Natural killer cell (primary cell): Measurements from ENCODE around the gene SLC24A3. TPM values are rescaled to one million over a fixed set of nuclear protein-coding genes. Genes with fewer than 3 reads are reported as not detected.

Experiments used
- ATAC-seq, 3 donors: fragments of 150-1000 bp in 2 of 3; fragments of 200-7000 bp in 1 of 3; cut with Tn5 transposase; 1 replicate in 1 of 3; 2 replicates in 2 of 3; pipeline ENCODE4 v1.10.0; 2021; ENCODE audit warnings: mild to moderate bottlenecking in 2 of 3, moderate library complexity in 2 of 3
- DNase-seq, 2 donors: peaks; one replicate each; pipeline versions ENCODE4 v3.0.0 to v3.0.0-alpha.2; 2013 to 2021; ENCODE audit warnings: mixed read lengths in 1 of 2
- H3K27ac ChIP-seq: one replicate; pipeline ENCODE4 v1.5.1; 2013; ENCODE audit warnings: mild to moderate bottlenecking, low read length
- H3K27me3 ChIP-seq: one replicate; pipeline ENCODE4 v1.6.1; 2013; ENCODE audit warnings: low read length; ENCODE audit not compliant: control insufficient read depth, insufficient read depth
- H3K36me3 ChIP-seq: one replicate; pipeline ENCODE4 v1.6.1; 2013; ENCODE audit warnings: low read length; ENCODE audit not compliant: control insufficient read depth, insufficient read depth
- H3K4me1 ChIP-seq: one replicate; pipeline ENCODE4 v1.6.1; 2013; ENCODE audit warnings: low read length; ENCODE audit not compliant: control insufficient read depth, insufficient read depth
- H3K4me3 ChIP-seq: one replicate; pipeline ENCODE4 v1.5.1; 2013; ENCODE audit warnings: low read length
- H3K9me3 ChIP-seq: one replicate; pipeline ENCODE4 v1.6.1; 2013; ENCODE audit warnings: low read length; ENCODE audit not compliant: control insufficient read depth, insufficient read depth
- H3K27ac Mint-ChIP-seq, 2 donors: one replicate each; pipeline ENCODE4 v1.8.0; 2022; ENCODE audit warnings: mild to moderate bottlenecking in 2 of 2, mixed read lengths in 2 of 2, moderate library complexity in 1 of 2
- H3K27me3 Mint-ChIP-seq, 2 donors: one replicate each; pipeline ENCODE4 v1.8.0; 2022; ENCODE audit warnings: low read depth in 2 of 2, mixed read lengths in 2 of 2
- H3K36me3 Mint-ChIP-seq: one replicate; pipeline ENCODE4 v1.8.0; 2022; ENCODE audit warnings: mixed read lengths
- H3K4me1 Mint-ChIP-seq, 2 donors: one replicate each; pipeline ENCODE4 v1.8.0; 2022; ENCODE audit warnings: mixed read lengths in 2 of 2
- H3K4me3 Mint-ChIP-seq: one replicate; pipeline ENCODE4 v1.8.0; 2022; ENCODE audit warnings: mild to moderate bottlenecking, moderate library complexity, mixed read lengths
- H3K9me3 Mint-ChIP-seq, 2 donors: one replicate each; pipeline ENCODE4 v1.8.0; 2022; ENCODE audit warnings: mixed read lengths in 2 of 2
- CTCF ChIP-seq: fragments of 200-600 bp; IDR thresholded peaks from one replicate; pipeline ENCODE4 v1.8.0; 2022; ENCODE audit warnings: antibody characterized with exemption
- WGBS: methylation state at CpG from one replicate; pipeline ENCODE4 v1.1.7; 2013; ENCODE audit warnings: missing lambda C conversion rate; ENCODE audit not compliant: insufficient coverage; 5-methylcytosine and 5-hydroxymethylcytosine counted together
- intact Hi-C: fragments of 100-400 bp; cut with micrococcal nuclease; formaldehyde crosslinking; loops from one replicate; pipeline ENCODE4 v1.14.2; 2022
- total RNA-seq, 4 donors: library from RNA; stranded (reverse); fragments of 120-200 nt in 1 of 4; gene quantifications; one replicate each; pipeline versions ENCODE4 v1.2.3 to v1.2.4, GENCODE V29; 2013 to 2022

SLC24A3 gene
- total RNA-seq, 3 donors from 2014 or later (not counting 1 experiment from before 2014, with no cell fraction given): 0.09 to 5.5 (median 0.99) TPM

- Mint-ChIP-seq H3K4me1 (no peaks in the 10 kb centered on the region), H3K27ac (no peak overlapping the region), H3K27me3 (no peaks in the 10 kb centered on the region), H3K36me3 (no peaks in the 10 kb centered on the region), H3K4me3 (no peak overlapping the region), H3K9me3 (no peaks in the 10 kb centered on the region)
- intact Hi-C loops: no loop called here
- no peak overlapping the region for H3K27ac ChIP-seq
- H3K27me3 ChIP-seq: no peaks in the 10 kb centered on the region
- 91% methylated on average over 5 of the region's 5 CpGs for WGBS
- no peak for ATAC-seq
- no peak for DNase-seq
- no peaks in the 10 kb centered on the region for H3K9me3 ChIP-seq
- TF ChIP-seq CTCF: no peak
- no peak overlapping the region for H3K4me3 ChIP-seq
- no peaks in the 10 kb centered on the region for H3K4me1 ChIP-seq
- no peaks in the 10 kb centered on the region for H3K36me3 ChIP-seq
Measured at GRCh38 chr20:19588732-19589131, 376.3 kb downstream of the SLC24A3 start.

GRCh38 chr20:19589787-19590362 is 377.4 kb downstream of the SLC24A3 start:
- Mint-ChIP-seq H3K9me3 (no peaks in the 10 kb centered on the region), H3K27me3 (no peaks in the 10 kb centered on the region), H3K27ac (no peak overlapping the region), H3K4me1 (no peaks in the 10 kb centered on the region), H3K4me3 (no peak overlapping the region), H3K36me3 (no peaks in the 10 kb centered on the region)
- Histone ChIP-seq H3K27ac (no peak overlapping the region), H3K9me3 (no peaks in the 10 kb centered on the region), H3K36me3 (no peaks in the 10 kb centered on the region), H3K27me3 (no peaks in the 10 kb centered on the region), H3K4me1 (no peaks in the 10 kb centered on the region), H3K4me3 (no peak overlapping the region)
- no peak for ATAC-seq
- TF ChIP-seq CTCF: no peak
- no peak for DNase-seq
- intact Hi-C loops: no loop called here
- 90% methylated on average over 4 of the region's 5 CpGs for WGBS

- intact Hi-C loops: no loop called here
- Mint-ChIP-seq H3K9me3 (no peaks in the 10 kb centered on the region), H3K27me3 (no peaks in the 10 kb centered on the region), H3K36me3 (no peaks in the 10 kb centered on the region), H3K4me3 (no peak overlapping the region), H3K4me1 (no peaks in the 10 kb centered on the region), H3K27ac (no peak overlapping the region)
- Histone ChIP-seq H3K36me3 (no peaks in the 10 kb centered on the region), H3K4me1 (no peaks in the 10 kb centered on the region), H3K27ac (no peak overlapping the region), H3K27me3 (no peaks in the 10 kb centered on the region), H3K4me3 (no peak overlapping the region), H3K9me3 (no peaks in the 10 kb centered on the region)
- no peak for ATAC-seq
- no peak for DNase-seq
- no peak for TF ChIP-seq CTCF
- 91% methylated on average over 3 of the region's 3 CpGs for WGBS
Measured at GRCh38 chr20:19590382-19590781, 377.9 kb downstream of the SLC24A3 start.

- intact Hi-C loops: no loop called here
Measured at GRCh38 chr20:19593762-19594161, 381.3 kb downstream of the SLC24A3 start.

More at GRCh38 chr20:19593762-19594161, 381.3 kb downstream of the SLC24A3 start:
- Mint-ChIP-seq H3K36me3 (no peaks in the 10 kb centered on the region), H3K27ac (no peak overlapping the region), H3K27me3 (peaks cover 0 to 7% of the 10 kb centered on the region in 2 donors), H3K4me1 (no peaks in the 10 kb centered on the region), H3K9me3 (no peaks in the 10 kb centered on the region), H3K4me3 (no peak overlapping the region)
- Histone ChIP-seq H3K4me3 (no peak overlapping the region), H3K36me3 (no peaks in the 10 kb centered on the region), H3K27me3 (no peaks in the 10 kb centered on the region), H3K4me1 (no peaks in the 10 kb centered on the region), H3K9me3 (no peaks in the 10 kb centered on the region), H3K27ac (no peak overlapping the region)
- DNase-seq (no peak), ATAC-seq (no peak)
- no peak for TF ChIP-seq CTCF
- WGBS: 90% methylated on average over 7 of the region's 7 CpGs
